ENCODE measurements around the gene TXNDC2.

DNA sequence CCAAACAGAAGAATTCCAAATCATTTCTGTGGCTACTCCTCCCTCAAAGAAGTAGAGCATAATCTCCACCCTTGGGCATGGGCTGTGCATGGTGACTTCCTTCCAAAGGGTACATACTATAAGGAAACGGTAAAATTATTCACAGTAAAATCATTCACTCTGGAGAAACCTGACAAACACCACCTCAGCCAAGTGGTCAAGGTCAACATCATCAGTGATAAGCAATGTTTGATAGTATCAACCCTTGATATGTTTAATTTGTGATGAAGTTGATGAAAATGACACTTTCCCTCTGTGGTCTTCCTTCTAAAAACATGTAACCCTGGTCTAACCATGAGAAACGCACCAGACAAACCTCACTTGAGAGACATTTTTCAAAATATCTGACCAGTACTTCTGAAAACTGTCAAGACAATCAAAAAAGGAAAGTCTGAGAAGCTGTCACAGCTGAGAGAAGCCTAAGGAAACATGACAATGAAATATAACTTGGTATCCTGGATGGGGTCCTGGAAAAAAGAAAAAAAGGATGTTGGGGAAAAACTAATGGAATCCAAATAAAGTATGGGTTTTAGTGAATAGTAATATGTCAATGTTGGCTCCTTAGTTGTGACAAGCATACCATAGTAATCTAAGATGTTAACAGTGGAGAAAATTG lies 9.4 kb upstream of the TXNDC2 start:
- TF ChIP-seq PATZ1 (CRISPR knock-in tag; IDR thresholded peaks at IDR 0.05; ENCODE audit: borderline replicate concordance) (no peak), POU6F1 (CRISPR knock-in tag; IDR thresholded peaks at IDR 0.05; ENCODE audit: borderline replicate concordance, low read depth) (no peak), ZNF8 (CRISPR knock-in tag; IDR thresholded peaks at IDR 0.05) (no peak), ZNF565 (CRISPR knock-in tag; conservative IDR thresholded peaks at IDR 0.05; ENCODE audit: low read depth) (no peak), ZFP30 (CRISPR knock-in tag; IDR thresholded peaks at IDR 0.05) (no peak)
- TF ChIP-seq, protein P1, sequence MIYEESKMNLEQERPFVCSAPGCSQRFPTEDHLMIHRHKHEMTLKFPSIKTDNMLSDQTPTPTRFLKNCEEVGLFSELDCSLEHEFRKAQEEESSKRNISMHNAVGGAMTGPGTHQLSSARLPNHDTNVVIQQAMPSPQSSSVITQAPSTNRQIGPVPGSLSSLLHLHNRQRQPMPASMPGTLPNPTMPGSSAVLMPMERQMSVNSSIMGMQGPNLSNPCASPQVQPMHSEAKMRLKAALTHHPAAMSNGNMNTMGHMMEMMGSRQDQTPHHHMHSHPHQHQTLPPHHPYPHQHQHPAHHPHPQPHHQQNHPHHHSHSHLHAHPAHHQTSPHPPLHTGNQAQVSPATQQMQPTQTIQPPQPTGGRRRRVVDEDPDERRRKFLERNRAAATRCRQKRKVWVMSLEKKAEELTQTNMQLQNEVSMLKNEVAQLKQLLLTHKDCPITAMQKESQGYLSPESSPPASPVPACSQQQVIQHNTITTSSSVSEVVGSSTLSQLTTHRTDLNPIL (CRISPR knock-in tag; IDR thresholded peaks at IDR 0.05; ENCODE audit: low read depth), result no peak

Data from SK-N-SH treated with all-trans-retinoic acid at 6 μM for 48 hours (cell line).